PC-3 (cell line): ENCODE measurements around the gene DPY30. TPM values are rescaled to one million over a fixed set of nuclear protein-coding genes. Genes with fewer than 3 reads are reported as not detected.
A peak's percentile ranks its signal among the peaks of the same experiment; 100 is the strongest.

ENCODE experiments used
- ATAC-seq: fragments of 200-7000 bp; cut with Tn5 transposase; 2 replicates; pipeline ENCODE4 v1.9.1; 2020; ENCODE audit warnings: mild to moderate bottlenecking, moderate library complexity
- BruUV-seq: library from RNA; stranded (reverse); fragments of 400-500 nt; replicated peaks from 2 replicates; lab custom pipeline; 2021; lab: Mats Ljungman, UMichigan
- CTCF ChIA-PET: fragments of 300-600 bp; sonication (Branson Sonifier 250); formaldehyde crosslinking; loops from one replicate; lab custom pipeline; 2022; ENCODE audit warnings: antibody characterized with exemption; lab: Charles Lee
- POLR2A ChIA-PET: fragments of 300-600 bp; sonication (Branson Sonifier 250); formaldehyde crosslinking; loops from one replicate; lab custom pipeline; 2022; ENCODE audit warnings: antibody characterized with exemption; ENCODE audit not compliant: unreplicated experiment; lab: Charles Lee
- DNase-seq: peaks from one replicate; pipeline ENCODE4 v3.0.0-alpha.2; 2015
- H2AFZ ChIP-seq: fragments of 300-600 bp; sonication (generic); 2 replicates; pipeline ENCODE4 v1.6.0; 2016; ENCODE audit warnings: antibody characterized with exemption, low read length
- H3F3A ChIP-seq: fragments of 300-600 bp; sonication (generic); one replicate; pipeline ENCODE4 v1.6.0; 2017; ENCODE audit warnings: antibody characterized with exemption, low read length, control low read depth, mild to moderate bottlenecking; ENCODE audit not compliant: unreplicated experiment
- H3K27ac ChIP-seq: fragments of 300-600 bp; sonication (generic); 2 replicates; pipeline ENCODE4 v1.5.1; 2016; ENCODE audit warnings: mild to moderate bottlenecking, low read length
- H3K27me3 ChIP-seq: fragments of 300-600 bp; sonication (generic); 2 replicates; pipeline ENCODE4 v1.6.1; 2016; ENCODE audit warnings: low read length, mixed read lengths
- H3K36me3 ChIP-seq: fragments of 300-600 bp; sonication (generic); 2 replicates; pipeline ENCODE4 v1.6.1; 2016; ENCODE audit warnings: low read depth, mixed run types, low read length, mixed read lengths
- H3K4me1 ChIP-seq: fragments of 300-600 bp; sonication (generic); 2 replicates; pipeline ENCODE4 v1.5.1; 2016; ENCODE audit warnings: low read length; ENCODE audit not compliant: insufficient read depth
- H3K4me2 ChIP-seq: fragments of 300-600 bp; sonication (generic); 2 replicates; pipeline ENCODE4 v1.6.0; 2016; ENCODE audit warnings: low read length
- H3K4me3 ChIP-seq: fragments of 300-600 bp; sonication (generic); 2 replicates; pipeline ENCODE4 v1.5.1; 2016; ENCODE audit warnings: mild to moderate bottlenecking, low read length, mixed read lengths
- H3K79me2 ChIP-seq: fragments of 300-600 bp; sonication (generic); 2 replicates; pipeline ENCODE4 v1.6.1; 2017; ENCODE audit warnings: low read length, mixed read lengths
- H3K9ac ChIP-seq: fragments of 300-600 bp; sonication (generic); 2 replicates; pipeline ENCODE4 v1.6.0; 2016; ENCODE audit warnings: mild to moderate bottlenecking, low read length
- H3K9me2 ChIP-seq: fragments of 300-600 bp; sonication (generic); replicated peaks from 2 replicates; pipeline ENCODE4 v1.6.1; 2016; ENCODE audit warnings: mixed run types, low read length, mixed read lengths
- H3K9me3 ChIP-seq: fragments of 300-600 bp; sonication (generic); 2 replicates; pipeline ENCODE4 v1.6.1; 2016; ENCODE audit warnings: low read length, mixed read lengths
- H4K20me1 ChIP-seq: fragments of 300-600 bp; sonication (generic); 2 replicates; pipeline ENCODE4 v1.6.1; 2016; ENCODE audit warnings: low read length, mixed read lengths
- CTCF ChIP-seq: fragments of 300-600 bp; sonication (generic); conservative IDR thresholded peaks from 2 replicates; pipeline ENCODE4 v1.5.1; 2017; ENCODE audit warnings: antibody characterized with exemption, low read depth, mild to moderate bottlenecking, low read length
- EZH2 ChIP-seq: fragments of 300-600 bp; sonication (generic); IDR thresholded peaks from one replicate; pipeline ENCODE4 v1.6.1; 2017; ENCODE audit warnings: antibody characterized with exemption, mild to moderate bottlenecking, low read length; ENCODE audit not compliant: unreplicated experiment
- EZH2phosphoT487 ChIP-seq: fragments of 300-600 bp; sonication (generic); IDR thresholded peaks from 2 replicates; pipeline ENCODE4 v1.6.1; 2018; ENCODE audit warnings: mild to moderate bottlenecking, antibody characterized with exemption, low read length, borderline replicate concordance
- intact Hi-C: fragments of 100-400 bp; cut with micrococcal nuclease; formaldehyde crosslinking; loops from 2 replicates; pipeline ENCODE4 v1.9.0; 2023
- total RNA-seq: library from RNA; depleted of rRNA; stranded (reverse); fragments of >200 nt; gene quantifications from 2 replicates; pipeline ENCODE4 v1.2.3, GENCODE V29; 2014

Gene DPY30
- total RNA-seq, 1 experiment from 2014 or later = 127 TPM

GRCh38 chr2:32012872-32013271 is 26.7 kb downstream of the DPY30 start:
- no TSS peak for BruUV-seq
- H3K9ac ChIP-seq = no peak overlapping the region
- ChIA-PET POLR2A (interaction anchor here (0.7 kb wide), 1 partner anchor 153 kb away, joined by 7 read pairs; the partner anchor contains the start of gene SLC30A6), CTCF (no interaction called here)
- peaks cover 17% of the 10 kb centered on the region; the same call in 1 of the 2 replicates for H3K4me1 ChIP-seq
- H3K4me3 ChIP-seq = no peak overlapping the region
- ATAC-seq (no peak), DNase-seq (no peak)
- TF ChIP-seq EZH2phosphoT487 (no peak), EZH2 (no peak), CTCF (no peak)
- H3F3A ChIP-seq = no peaks in the 10 kb centered on the region
- H3K4me2 ChIP-seq = no peak overlapping the region
- H3K27ac ChIP-seq = no peak overlapping the region
- intact Hi-C loops = no loop called here
- H2AFZ ChIP-seq = no peak overlapping the region
- H3K36me3 ChIP-seq = no peaks in the 10 kb centered on the region; the same call in 1 of the 2 replicates
- no peaks in the 10 kb centered on the region for H3K27me3 ChIP-seq
- H3K9me3 ChIP-seq = no peaks in the 10 kb centered on the region
- H3K79me2 ChIP-seq = peaks cover 19% of the 10 kb centered on the region
- no peaks in the 10 kb centered on the region for H3K9me2 ChIP-seq
- H4K20me1 ChIP-seq = peaks cover 17% of the 10 kb centered on the region

- Histone ChIP-seq H3F3A (no peaks in the 10 kb centered on the region), H3K79me2 (peaks cover 32% of the 10 kb centered on the region), H3K4me3 (peak overlapping the region; percentile 72), H3K9me3 (no peaks in the 10 kb centered on the region), H3K9ac (peak overlapping the region; percentile 72), H2AFZ (peak overlapping the region; percentile 82), H3K27me3 (no peaks in the 10 kb centered on the region), H3K4me2 (peak overlapping the region; percentile 88), H4K20me1 (peaks cover 28% of the 10 kb centered on the region), H3K4me1 (peaks cover 23% of the 10 kb centered on the region; the same call in 1 of the 2 replicates), H3K36me3 (no peaks in the 10 kb centered on the region), H3K27ac (peak overlapping the region; percentile 81), H3K9me2 (no peaks in the 10 kb centered on the region)
- intact Hi-C loops = loop anchor here (1.0 kb wide), 1 partner anchor 52 kb away; the partner anchor contains the start of gene SPAST
- ATAC-seq (no peak; the same call in 1 of the 2 replicates), DNase-seq (no peak)
- ChIA-PET POLR2A (interaction anchor here (0.5 kb wide), 1 partner anchor 26 kb away, joined by 12 read pairs; no protein-coding TSS in a partner anchor), CTCF (interaction anchor here (0.6 kb wide), 1 partner anchor 24 kb away, joined by 3 read pairs; no protein-coding TSS in a partner anchor)
- BruUV-seq = TSS peak; percentile 96
- TF ChIP-seq EZH2 (no peak), EZH2phosphoT487 (no peak), CTCF (no peak)
These were observed 28.1 kb downstream of the DPY30 start for GRCh38 chr2:32011485-32011960.
